NCI-H1417 (cell line): Measurements from ENCODE around the gene CCSER2.

ENCODE experiments used
- DNase-seq, 3 experiments: peaks; one replicate each; lab custom pipeline; 2025; lab: John Stamatoyannopoulos, UW

The CCSER2 gene

GRCh38 chr10:84348447-84348846, 20.1 kb downstream of the CCSER2 start:
- DNase-seq = no peak

DNA sequence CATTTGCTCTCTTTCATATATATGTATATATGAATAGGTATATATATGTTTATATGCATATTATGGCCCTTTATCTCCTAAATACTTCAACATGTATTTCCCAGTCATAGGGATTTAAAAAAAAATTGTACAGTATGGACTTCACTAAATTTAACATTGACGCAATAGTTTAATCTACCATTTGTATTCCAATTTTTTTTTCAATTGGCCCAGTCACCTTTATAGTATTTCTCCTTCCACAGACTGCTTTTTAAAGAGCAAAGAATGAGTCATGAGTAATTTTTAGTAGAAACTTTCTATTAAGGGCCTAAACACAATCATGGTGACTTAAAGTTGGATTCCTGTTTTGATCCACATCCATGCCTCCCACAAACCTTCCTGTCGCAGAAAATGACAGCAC, 20.5 kb downstream of the CCSER2 start:
- no peak for DNase-seq

- peak; percentile 5 to 26 (median 18) for DNase-seq
These were observed 24.0 kb downstream of the CCSER2 start for GRCh38 chr10:84352251-84352842.

- peak in 2 of 3 experiments; percentile 6 to 62 for DNase-seq
These were observed 24.8 kb downstream of the CCSER2 start for GRCh38 chr10:84353052-84353803.

GRCh38 chr10:84354623-84355022, 26.2 kb downstream of the CCSER2 start:
- no peak for DNase-seq

DNA sequence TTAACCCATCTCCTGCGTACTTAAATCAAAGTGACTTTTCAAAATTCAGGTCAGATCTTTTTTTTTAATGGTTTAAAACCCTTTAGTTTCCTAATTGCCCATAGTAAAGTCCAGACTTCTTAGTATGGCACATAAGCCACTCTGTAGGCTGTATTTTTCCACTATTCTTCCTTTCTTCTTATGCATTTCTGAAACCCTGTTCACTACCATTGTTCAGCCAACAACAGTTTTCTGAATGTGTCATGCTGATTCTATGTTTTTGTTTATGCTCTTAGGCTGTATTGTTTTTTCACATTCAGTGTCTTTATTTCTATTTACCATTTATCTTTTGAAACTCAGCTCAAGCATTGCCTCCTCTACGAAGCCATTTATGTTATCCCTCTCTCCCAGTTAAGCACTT, 26.7 kb downstream of the CCSER2 start:
- DNase-seq = no peak

GRCh38 chr10:84356928-84357327, 28.5 kb downstream of the CCSER2 start:
- DNase-seq = no peak

DNA sequence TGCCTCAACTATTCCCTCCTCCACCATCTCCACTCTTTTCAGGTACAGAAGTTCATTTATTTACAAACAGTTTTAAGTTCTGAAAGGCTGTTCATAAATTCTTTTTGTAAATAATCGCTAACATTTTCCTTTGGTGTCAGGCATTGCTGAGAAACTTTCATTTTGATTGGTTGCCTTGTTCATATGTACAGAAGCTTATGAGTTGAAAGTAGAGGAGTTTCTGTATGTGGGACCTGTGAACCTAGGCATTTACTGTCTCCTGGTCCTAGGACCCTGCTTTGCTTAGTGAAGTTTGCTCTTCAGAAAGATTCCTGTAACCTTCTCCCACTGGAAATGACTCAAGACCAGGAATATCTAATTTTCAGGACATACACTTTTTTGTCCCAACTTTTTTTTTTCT, 30.4 kb downstream of the CCSER2 start:
- DNase-seq = no peak

DNA sequence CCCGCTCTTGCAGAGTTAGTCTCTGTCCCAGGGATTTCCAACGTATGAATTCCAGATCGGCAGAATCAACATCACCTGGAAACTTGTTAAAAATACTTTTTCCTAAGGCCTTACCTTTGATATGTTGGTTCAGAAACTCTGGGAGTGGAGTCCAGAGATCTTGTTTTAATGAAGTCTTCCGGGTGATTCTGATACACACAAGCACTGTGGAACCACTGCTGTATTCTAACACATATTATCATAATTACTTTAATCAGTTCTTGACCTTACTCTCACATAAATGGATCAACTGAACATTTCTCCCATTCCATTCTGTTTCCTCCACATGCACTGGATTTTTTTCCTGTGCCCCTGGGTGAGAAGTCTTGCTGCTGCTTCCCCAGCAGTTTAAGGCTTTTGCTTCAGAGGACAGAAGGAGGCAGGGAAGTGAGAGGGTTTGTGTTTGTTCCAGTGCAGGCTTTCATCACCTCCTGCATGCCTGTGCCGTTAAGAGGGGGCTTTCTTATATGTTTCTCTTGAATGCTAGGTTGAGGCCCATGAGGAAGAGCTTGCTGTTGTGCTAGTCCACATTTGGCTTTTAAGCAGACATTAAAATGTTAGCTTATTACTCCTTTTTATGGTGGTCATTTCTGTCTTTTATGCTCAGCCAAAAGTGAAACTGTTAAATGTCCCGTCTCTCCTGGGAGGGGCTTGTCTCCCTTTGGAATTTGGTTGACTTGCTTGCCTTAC, 32.4 kb downstream of the CCSER2 start:
- peak in 1 of 3 experiments; percentile 2 for DNase-seq

DNA sequence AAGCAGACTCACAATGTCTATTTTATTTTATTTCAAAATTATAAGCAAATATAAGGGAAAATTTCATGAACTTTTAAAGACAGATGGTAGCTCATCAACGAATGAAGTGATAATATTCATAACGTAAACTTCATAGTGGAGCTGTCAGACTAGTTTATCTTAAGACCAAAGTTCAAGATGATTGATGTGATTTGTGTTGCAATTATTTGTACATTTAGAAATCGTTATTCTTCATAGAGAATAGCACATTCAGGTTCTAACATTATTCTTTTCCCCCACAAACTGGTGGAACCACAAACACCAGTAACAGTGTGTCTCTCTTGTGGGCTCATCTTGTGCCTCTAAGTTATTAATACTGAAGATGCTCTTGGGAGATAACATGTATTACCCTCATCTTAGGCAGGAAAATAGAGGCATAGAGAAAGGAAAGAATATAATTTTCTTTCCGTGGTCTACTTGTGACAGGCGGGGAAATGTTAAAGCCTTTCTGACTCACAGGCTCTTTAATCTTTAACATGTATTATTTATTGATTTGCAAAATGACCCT, 37.0 kb downstream of the CCSER2 start:
- no peak for DNase-seq

DNA sequence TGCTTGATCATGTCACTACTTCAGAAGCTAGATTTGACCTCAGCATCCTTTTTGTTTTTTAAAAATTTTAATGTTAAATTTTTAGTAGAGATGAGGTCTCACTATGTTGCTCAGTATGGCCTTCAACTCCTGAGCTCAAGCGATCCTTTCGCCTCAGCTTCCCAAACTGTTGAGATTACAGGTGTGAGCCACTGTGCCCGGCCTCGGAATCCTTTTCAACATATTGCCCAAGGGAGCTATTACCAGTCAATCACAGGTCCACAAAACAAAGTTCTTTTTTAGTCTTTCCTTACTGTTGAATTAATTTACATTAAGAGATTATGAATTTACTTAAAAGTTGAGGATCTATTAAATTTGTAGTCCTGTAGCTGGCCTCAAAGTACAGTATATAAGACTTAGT, 37.7 kb downstream of the CCSER2 start:
- DNase-seq = no peak

DNA sequence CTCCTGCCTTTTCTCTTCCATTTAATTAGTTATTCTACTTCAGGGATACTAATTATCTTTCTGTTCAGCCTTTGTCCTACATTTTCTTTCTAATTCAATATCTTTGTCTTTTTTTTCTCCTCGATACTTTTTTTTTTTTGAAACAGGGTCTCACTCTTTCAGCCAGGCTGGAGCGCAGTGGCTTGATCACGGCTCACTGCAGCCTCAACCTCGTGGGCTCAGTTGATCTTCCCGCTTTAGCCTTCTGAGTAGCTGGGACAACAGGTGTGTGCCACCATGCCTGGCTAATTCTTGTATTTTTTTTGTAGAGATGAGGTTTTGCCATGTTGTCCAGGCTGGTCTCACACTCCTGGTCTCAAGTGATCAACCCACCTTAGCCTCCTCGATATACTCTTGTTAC, 38.9 kb downstream of the CCSER2 start:
- no peak for DNase-seq

GRCh38 chr10:84368828-84369227, 40.4 kb downstream of the CCSER2 start:
- no peak for DNase-seq

GRCh38 chr10:84370283-84370682, 41.9 kb downstream of the CCSER2 start:
- DNase-seq = no peak

DNA sequence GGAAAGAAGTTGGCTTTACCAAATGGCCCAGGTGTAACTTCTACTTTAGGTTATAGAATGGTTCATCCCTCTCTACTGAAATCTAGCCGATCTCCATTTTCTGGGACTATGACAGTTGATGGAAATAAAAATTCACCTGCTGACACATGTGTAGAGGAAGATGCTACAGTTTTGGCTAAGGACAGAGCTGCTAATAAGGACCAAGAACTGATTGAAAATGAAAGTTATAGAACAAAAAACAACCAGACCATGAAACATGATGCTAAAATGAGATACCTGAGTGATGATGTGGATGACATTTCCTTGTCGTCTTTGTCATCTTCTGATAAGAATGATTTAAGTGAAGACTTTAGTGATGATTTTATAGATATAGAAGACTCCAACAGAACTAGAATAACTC, 43.6 kb downstream of the CCSER2 start:
- no peak for DNase-seq

- DNase-seq = no peak
These were observed 44.6 kb downstream of the CCSER2 start for GRCh38 chr10:84373000-84373399.

- no peak for DNase-seq
These were observed 46.1 kb downstream of the CCSER2 start for GRCh38 chr10:84374455-84374854.

DNA sequence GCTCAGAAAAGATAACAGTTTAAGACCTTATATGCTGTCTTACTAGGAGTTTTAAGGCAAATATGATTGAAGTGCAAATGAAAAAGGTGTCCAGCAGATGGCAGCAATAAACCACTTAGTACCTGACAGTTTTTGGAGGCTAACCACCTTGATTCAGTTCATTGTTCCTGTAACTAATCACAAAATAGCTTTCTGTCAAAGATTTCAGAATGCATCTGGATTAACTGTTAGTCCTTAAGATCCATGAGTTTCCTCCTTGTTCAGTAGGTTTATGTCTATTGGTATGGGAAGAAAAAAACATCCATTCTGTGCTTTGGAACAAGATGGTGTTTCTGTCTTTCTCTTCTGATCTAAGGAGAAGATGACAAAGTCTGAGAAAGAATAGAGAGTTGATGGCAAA, 46.6 kb downstream of the CCSER2 start:
- DNase-seq = peak; percentile 14 to 73 (median 27)

DNA sequence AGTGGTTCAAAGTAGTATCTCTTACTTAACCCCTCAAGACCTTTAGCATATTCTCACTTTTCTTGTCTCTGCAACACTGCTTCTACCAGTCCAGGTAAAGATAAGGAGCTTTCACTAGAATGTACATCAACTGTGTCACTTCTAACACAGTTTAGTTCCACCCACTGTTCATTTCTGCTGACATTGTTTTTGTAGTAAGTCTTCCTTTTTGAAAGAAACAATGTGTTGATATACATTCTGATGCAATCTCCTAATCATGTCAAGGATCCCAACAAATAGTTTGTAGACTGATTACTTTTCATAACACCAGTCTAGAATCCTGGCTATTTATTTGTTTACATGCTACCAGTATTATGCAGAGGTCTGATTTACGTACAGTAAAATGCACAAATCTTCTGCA, 47.5 kb downstream of the CCSER2 start:
- no peak for DNase-seq

GRCh38 chr10:84388148-84388547, 59.8 kb downstream of the CCSER2 start:
- no peak for DNase-seq

GRCh38 chr10:84390364-84390763, 62.0 kb downstream of the CCSER2 start:
- no peak for DNase-seq

- DNase-seq = no peak
These were observed 62.9 kb downstream of the CCSER2 start for GRCh38 chr10:84391326-84391725.

DNA sequence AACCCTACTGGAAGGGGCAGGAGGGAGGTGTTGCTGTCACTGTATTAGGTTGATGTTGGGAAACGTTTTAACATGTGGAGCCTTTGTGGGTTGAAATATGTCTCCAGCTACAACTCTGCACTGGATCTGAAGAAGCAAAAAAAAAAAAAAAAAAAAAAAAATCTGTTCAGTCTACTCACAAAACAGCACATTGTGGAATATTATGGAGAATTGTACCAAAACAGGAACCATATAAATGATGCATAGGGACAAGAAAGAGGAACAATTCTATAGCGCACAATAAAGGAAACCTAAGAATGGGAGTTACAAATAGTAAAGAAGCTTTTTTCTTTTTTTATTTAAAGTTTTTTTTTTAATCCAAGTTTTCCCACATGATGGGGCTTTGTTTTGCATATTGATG, 63.8 kb downstream of the CCSER2 start:
- DNase-seq = no peak
